Panc1 (cell line): ENCODE data around the gene ME1.

Experiments used
- CTCF ChIP-seq: fragments of 450-650 bp; IDR thresholded peaks from 2 replicates; pipeline ENCODE4 v1.5.1; 2017; ENCODE audit warnings: mild to moderate bottlenecking
- REST ChIP-seq, 2 experiments: IDR thresholded peaks; 2 replicates each; pipeline ENCODE4 v1.6.1; 2011 to 2012; ENCODE audit warnings: low read depth in 2 of 2, control low read depth in 1 of 2, low read length in 1 of 2, mild to moderate bottlenecking in 1 of 2, moderate library complexity in 1 of 2; ENCODE audit not compliant: insufficient read depth in 1 of 2

GRCh38 chr6:83260577-83260976 lies 170.3 kb downstream of the ME1 start:
- no peak for TF ChIP-seq CTCF
- TF ChIP-seq REST (IDR thresholded peaks at IDR 0.05; ENCODE audit: insufficient read depth in 1 of 2, low read depth in 2 of 2, low read length in 1 of 2): no peak
